Nephron progenitor cell (in vitro differentiated cells): ENCODE measurements around the gene CCDC187.

Experiments
- DNase-seq: peaks from one replicate; pipeline ENCODE4 v3.0.0; 2021
- H3K27ac Mint-ChIP-seq: 2 replicates; pipeline ENCODE4 v1.8.0; 2021; ENCODE audit warnings: mild to moderate bottlenecking, moderate library complexity, mixed read lengths
- H3K27me3 Mint-ChIP-seq: 2 replicates; pipeline ENCODE4 v1.8.0; 2021; ENCODE audit warnings: mild to moderate bottlenecking, low read depth, mixed read lengths; ENCODE audit not compliant: poor library complexity
- H3K36me3 Mint-ChIP-seq: 2 replicates; pipeline ENCODE4 v1.8.0; 2021; ENCODE audit warnings: low read depth, mixed read lengths
- H3K4me1 Mint-ChIP-seq: 2 replicates; pipeline ENCODE4 v1.8.0; 2021; ENCODE audit warnings: mixed read lengths
- H3K4me3 Mint-ChIP-seq: 2 replicates; pipeline ENCODE4 v1.8.0; 2021; ENCODE audit warnings: mild to moderate bottlenecking, moderate library complexity, mixed read lengths
- H3K9me3 Mint-ChIP-seq: 2 replicates; pipeline ENCODE4 v1.8.0; 2021; ENCODE audit warnings: mild to moderate bottlenecking, moderate library complexity, mixed read lengths
- TF ChIP-seq, protein P1 (sequence below): fragments of 200-600 bp; sonication (generic); IDR thresholded peaks from 2 replicates; pipeline ENCODE4 v1.5.0; 2021; ENCODE audit warnings: antibody characterized with exemption

The CCDC187 gene

DNA sequence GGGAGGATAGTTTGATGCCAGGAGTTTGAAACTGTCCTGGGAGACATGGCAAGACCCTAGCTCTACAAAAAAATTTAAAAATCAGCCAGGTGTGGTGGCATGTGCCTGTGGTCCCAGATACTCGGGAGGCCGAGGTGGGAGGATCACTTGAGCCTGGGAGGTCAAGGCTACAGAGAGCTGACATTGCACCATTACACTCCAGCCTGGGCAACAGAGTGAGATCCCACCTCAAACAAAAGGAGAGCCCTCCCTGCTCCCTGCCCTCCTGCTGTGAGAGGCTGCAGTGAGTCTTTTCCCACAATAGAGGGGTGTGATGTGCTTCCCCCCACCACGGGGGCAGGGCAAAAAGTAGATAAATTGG is 10.1 kb upstream of the CCDC187 start:
- no peak overlapping the region for H3K4me3 Mint-ChIP-seq
- DNase-seq = no peak
- H3K9me3 Mint-ChIP-seq = peaks cover 26% of the 10 kb centered on the region
- TF ChIP-seq, protein P1, sequence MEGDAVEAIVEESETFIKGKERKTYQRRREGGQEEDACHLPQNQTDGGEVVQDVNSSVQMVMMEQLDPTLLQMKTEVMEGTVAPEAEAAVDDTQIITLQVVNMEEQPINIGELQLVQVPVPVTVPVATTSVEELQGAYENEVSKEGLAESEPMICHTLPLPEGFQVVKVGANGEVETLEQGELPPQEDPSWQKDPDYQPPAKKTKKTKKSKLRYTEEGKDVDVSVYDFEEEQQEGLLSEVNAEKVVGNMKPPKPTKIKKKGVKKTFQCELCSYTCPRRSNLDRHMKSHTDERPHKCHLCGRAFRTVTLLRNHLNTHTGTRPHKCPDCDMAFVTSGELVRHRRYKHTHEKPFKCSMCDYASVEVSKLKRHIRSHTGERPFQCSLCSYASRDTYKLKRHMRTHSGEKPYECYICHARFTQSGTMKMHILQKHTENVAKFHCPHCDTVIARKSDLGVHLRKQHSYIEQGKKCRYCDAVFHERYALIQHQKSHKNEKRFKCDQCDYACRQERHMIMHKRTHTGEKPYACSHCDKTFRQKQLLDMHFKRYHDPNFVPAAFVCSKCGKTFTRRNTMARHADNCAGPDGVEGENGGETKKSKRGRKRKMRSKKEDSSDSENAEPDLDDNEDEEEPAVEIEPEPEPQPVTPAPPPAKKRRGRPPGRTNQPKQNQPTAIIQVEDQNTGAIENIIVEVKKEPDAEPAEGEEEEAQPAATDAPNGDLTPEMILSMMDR = no peak
- H3K4me1 Mint-ChIP-seq = peaks cover 17% of the 10 kb centered on the region
- H3K27me3 Mint-ChIP-seq = peaks cover 4% of the 10 kb centered on the region
- no peak overlapping the region for H3K27ac Mint-ChIP-seq
- H3K36me3 Mint-ChIP-seq = peaks cover 7% of the 10 kb centered on the region

DNA sequence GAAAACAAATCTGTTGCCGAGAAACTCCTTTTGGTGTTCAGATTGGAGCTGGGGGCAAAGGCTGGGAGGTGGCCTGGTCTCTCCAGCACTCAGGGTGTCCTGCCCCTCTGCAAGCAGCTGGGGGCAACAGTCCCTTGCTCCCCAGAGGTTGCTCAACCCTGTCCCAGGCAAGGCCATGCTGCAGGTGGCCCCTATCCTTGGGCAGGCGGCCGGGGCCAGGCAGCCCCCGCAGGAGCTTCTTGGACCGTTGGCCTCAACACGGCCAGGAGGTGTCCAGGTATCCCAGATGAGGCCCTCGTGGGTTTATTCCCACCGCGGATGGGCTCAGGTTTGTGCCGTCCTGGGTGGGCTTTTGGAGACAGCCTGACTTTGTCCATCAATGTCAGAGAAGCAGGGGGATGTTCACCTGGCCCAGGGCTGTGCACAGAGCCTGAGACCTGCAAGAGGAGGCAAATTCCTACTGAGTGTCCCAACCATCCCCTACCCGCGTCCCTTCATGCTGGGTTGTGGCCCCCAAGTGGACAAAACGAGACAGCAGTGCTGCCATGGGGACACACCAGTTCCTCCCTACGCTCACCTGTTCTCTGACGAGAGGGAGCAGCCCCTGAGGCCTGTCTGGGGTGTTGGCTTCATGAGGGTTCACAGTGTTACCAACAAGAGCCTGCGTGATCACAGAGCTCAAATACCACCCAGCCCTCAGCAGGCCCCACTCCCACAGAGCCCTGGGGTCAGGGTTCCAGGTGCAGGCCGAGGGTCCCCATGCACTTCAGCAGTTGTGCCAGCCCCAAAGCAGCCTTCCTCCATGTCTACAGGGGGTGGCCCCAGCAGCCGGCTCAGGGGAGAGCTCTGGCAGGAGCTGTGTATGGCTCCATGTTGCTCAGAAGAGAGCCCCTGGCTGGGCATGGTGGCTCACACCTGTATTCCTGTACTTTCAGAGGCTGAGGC is 9.5 kb upstream of the CCDC187 start:
- H3K27ac Mint-ChIP-seq = no peak overlapping the region
- H3K36me3 Mint-ChIP-seq = peaks cover 7% of the 10 kb centered on the region
- no peak for DNase-seq
- H3K9me3 Mint-ChIP-seq = peaks cover 26% of the 10 kb centered on the region
- H3K27me3 Mint-ChIP-seq = peaks cover 4% of the 10 kb centered on the region
- no peak overlapping the region for H3K4me3 Mint-ChIP-seq
- peaks cover 16% of the 10 kb centered on the region for H3K4me1 Mint-ChIP-seq
- TF ChIP-seq, protein P1 = no peak

DNA sequence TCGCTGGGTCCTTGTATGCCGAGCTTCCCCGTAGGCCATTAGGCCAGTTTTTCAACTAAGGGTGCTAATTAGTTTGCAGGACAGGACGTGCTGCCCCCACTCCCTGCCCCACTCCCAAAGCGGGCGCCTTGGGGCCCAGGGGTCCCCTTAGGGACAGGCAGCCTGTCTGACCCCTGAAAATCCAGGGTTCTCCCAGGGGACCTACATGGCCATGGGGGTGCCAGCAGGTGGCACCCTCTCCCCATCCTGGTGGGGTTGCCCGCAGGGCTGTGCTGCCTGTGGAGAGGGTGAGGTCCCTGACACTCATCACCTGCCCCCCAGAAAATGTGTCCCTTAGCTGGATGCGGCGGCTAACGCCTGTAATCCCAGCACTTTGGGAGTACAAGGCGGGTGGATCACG is 8.5 kb upstream of the CCDC187 start:
- peaks cover 7% of the 10 kb centered on the region for H3K36me3 Mint-ChIP-seq
- peaks cover 6% of the 10 kb centered on the region for H3K4me1 Mint-ChIP-seq
- no peak overlapping the region for H3K27ac Mint-ChIP-seq
- H3K9me3 Mint-ChIP-seq = peaks cover 26% of the 10 kb centered on the region
- TF ChIP-seq, protein P1 = peak; percentile 40
- peaks cover 4% of the 10 kb centered on the region for H3K27me3 Mint-ChIP-seq
- no peak for DNase-seq
- H3K4me3 Mint-ChIP-seq = no peak overlapping the region

DNA sequence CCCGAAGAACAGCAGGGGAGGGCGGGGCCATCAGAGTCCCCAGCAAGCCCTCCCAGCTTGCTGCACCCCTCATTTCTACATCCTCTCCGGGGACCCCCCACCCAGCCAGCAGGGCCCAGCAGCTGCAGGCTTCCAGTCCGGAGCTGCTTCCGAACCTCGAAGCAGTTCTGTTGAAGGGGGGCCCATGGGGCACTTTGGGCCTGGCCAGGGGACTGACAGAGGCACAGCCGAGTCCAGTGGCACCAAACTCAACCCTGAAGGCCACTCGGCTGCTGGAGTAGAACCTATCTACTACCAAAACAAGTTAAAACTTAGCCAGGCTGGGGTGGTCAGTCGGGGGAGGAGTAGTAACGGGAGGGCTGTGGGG is 8.1 kb upstream of the CCDC187 start:
- Mint-ChIP-seq H3K36me3 (peaks cover 7% of the 10 kb centered on the region), H3K4me3 (no peak overlapping the region), H3K9me3 (peaks cover 26% of the 10 kb centered on the region), H3K27me3 (peaks cover 4% of the 10 kb centered on the region), H3K27ac (no peak overlapping the region), H3K4me1 (peaks cover 2% of the 10 kb centered on the region)
- TF ChIP-seq, protein P1 = no peak
- DNase-seq = no peak

DNA sequence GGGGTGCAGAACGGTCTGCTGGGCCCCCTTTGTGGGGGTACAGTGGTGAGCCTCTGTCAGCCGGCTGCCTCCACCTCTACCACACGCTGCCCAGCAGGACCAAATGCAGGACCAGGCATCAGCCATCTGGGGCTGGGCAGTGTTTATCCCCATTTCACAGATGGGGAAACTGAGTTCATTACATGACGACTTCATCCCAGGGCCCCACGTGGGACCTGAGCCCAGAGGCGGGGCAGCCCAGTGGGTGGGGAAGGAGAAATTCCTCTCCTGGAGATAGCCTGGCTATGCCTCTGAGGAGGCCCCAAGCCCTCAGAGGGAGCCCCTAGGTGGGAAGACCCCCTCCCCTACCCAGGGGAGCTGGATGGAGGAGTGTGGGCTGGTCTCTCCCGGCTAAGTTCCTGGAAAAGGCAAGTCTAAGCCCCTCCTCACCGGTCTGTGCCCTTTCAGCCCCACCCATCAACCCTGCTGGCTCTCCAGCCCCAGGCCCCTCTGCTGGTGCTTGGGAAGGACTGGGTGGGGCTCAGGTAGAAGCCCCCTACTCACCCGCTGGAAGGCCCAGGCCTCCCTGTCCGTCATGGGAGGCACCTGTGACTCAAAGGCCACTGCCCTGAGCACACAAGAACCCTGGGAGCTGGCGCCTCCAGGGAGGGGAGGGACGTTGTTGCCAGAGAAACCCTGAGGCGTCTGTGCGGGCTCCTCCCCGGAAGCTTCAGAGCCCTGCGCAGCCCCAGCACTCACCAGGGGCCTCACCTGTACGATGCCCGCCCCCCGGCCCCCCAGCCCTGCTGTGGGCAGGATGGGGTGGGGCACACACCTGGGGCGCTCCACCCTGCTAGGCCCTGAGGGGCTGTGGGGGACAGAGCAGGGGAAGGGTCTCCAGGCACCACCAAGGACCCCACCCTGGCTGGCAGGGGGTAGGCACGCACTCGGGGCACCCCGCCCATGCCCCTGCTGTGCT is 7.4 kb upstream of the CCDC187 start:
- Mint-ChIP-seq H3K27me3 (peaks cover 2% of the 10 kb centered on the region), H3K36me3 (peaks cover 5% of the 10 kb centered on the region), H3K27ac (no peak overlapping the region), H3K4me3 (no peak overlapping the region), H3K9me3 (peaks cover 21% of the 10 kb centered on the region), H3K4me1 (no peaks in the 10 kb centered on the region)
- no peak for DNase-seq
- TF ChIP-seq, protein P1 = no peak
